Stimulated activated CD8-positive, alpha-beta memory T cell treated with anti-CD3 and anti-CD28 coated beads, Interleukin-4, amount 100 ng/mL, for 4 hours (primary cell): ENCODE data around the gene TBX21.
A peak's percentile ranks its signal among the peaks of the same experiment; 100 is the strongest.

Experiments used
- DNase-seq, 2 donors: peaks; one replicate each; pipeline ENCODE4 v3.0.0-alpha.2; 2020; ENCODE audit warnings: low read depth in 2 of 2, low spot score in 1 of 2

The TBX21 gene

GRCh38 chr17:47733047-47733673 is at the start of gene TBX21:
TBX21 (plus strand) TSS chr17:47733236; CDS start chr17:47733455, 219 bp downstream.
- DNase-seq, result peak; percentile 84 to 91

- DNase-seq, result no peak
Measured at GRCh38 chr17:47684025-47684424, 49.0 kb upstream of the TBX21 start.

GRCh38 chr17:47684535-47685193 is 48.4 kb upstream of the TBX21 start:
- no peak for DNase-seq

GRCh38 chr17:47685556-47686275 is 47.3 kb upstream of the TBX21 start:
- no peak for DNase-seq

DNA sequence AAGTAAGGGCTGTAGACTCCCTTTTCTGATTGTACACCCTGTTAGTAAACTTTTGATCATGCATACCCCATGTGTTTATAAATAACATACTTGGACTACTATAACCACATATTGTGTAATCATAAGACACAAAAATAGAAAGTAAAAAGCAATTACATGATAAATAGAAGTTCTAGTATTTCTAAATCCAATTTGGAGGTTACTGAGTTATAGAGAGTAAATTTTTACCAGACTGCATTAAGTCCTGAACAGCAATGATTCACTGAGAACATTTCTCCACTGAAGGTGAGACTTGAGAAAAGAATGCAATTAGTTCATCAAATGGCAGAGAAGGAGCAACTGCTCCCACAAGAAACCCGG is 46.8 kb upstream of the TBX21 start:
- DNase-seq, result no peak

DNA sequence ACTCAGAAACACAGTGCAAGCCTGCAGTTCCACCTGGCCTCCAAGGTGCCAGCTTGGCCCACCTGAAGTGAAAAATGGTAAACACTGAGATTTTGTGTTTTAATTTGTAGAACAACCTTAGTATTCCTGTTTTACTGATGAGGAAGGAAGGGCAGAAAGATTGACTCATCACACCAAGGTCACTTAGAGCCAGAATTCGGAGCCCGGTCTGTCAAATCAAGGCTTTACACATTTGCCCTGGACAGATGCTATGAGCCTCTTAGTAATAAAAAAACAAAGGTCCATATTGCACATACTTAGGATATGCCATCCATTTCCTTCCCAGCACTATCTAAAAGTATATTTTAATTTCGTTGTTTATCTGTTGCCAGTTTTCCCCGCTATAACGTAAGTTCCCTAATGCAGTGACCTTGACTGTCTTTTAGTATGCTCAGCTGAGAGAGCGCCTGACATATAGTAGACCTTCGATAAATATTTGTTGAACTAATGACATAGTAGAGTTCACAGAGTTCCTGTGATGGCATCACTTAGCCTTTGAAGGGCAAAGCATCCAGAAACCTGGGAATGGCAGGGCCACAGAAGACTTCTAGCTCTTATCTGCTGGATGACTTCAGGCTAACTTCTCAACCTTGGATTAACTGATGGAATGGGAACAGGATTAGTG is 46.2 kb upstream of the TBX21 start:
- DNase-seq, result no peak

DNA sequence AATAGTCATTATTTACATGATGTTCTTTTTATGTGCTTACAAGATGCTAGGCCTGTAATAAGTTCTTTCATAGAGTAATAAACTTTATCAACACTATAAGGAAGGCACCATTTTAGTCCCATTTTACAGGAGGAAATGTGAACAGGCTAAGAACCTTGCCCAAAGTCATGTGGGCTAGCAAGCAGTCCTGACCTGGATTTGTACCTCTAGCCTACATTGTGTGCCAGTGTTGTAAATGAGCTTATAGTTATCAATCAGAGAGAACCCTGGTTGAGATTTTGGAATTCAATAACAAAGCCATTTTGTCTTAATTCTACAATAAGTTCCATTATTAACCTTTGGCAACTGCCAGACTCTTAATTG is 45.7 kb upstream of the TBX21 start:
- DNase-seq, result no peak

GRCh38 chr17:47687748-47688147 is 45.3 kb upstream of the TBX21 start:
- DNase-seq, result no peak

- no peak for DNase-seq
Measured at GRCh38 chr17:47690121-47690520, 42.9 kb upstream of the TBX21 start.

GRCh38 chr17:47692137-47692894 is 40.7 kb upstream of the TBX21 start:
- no peak for DNase-seq

GRCh38 chr17:47692895-47693730 is 39.9 kb upstream of the TBX21 start:
- no peak for DNase-seq

DNA sequence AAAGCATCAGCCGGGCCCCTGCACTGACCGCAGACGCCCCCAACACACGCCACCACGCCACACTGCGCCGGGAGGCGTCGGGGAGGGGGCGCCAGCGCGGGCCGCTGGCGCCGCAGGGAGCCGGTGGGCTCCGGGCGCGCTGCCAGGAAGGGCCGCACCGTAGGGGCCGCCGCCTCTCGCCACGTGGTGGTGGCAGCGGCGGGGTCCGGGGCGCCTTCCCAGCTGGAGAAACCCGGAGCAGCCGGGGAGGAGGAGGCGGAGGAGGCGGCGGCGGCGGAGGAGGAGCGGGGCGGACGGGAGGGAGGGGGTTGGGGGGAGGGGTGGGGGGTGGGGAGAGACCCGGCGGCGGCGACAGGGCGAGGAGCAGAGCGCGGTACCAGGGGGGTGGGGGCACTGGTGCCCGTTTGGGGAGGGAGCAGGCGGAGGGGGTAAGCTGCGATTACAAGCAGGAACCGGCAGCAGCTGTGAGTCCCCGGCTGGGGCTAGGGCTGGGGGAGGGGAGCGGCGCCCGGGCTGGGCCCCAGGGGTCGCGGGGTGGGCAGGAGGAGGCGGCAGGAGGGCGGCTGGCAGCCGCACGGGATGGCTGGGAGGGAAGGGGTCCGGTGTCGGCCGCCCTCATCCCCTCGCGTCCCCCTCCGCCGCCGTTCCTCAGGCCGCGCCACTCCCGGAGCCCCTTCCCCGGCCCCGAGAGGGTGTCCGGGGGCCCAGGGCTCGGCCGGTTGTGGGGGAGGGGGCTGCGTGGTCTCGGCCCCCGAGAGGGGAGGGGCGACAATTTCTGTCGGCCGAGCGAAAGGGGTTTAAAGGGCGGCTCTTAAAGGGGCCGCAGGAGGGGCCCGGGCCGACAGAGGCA is 39.1 kb upstream of the TBX21 start, which contains the start of gene TBKBP1:
Gene TBKBP1 (plus strand): TSS at position 431 of the 850 bp plus-strand sequence. CDS start 1,952 bp downstream, outside the sequence.
- no peak for DNase-seq

DNA sequence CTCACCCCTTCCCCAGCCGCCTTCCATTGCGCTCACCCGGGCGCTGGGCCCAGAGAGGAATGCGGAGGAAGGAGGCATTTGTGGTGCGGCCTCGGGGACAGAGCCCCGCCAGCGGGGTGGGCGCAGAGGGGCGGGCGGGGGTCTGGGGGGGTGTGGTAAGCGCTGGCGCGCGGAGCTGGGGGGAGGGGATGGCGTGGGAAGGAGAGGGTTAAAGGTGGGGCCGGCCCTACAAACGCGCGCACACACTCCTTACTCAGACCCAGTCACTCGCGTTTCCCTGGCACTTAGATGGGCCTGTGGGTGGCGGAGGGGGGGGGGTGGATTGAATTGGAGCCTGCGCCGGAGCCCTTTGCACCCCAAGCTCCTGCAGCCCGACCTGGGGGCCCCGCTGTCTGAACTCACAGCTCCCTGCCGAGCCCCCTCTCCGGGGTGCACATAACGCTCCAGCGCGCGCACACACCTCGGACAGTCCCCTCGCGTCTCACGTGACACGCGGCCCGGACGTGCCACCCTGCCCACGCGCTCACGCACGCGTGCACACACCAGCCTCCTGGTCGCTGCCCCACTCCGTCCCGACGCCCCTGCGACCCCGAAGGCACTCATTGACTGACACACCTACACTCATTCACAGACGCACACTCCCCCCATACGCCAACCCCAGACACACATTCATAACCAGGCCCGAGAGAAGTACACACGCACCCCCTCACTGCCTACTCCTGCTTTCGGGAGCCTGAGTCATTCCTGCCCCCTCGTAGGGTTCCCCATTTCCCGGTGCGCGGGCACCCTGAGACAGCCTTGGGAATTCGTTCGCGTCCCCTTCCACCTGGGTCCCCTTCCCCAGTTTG is 38.2 kb upstream of the TBX21 start:
- no peak for DNase-seq

GRCh38 chr17:47695429-47696376 is 37.3 kb upstream of the TBX21 start:
- no peak for DNase-seq

GRCh38 chr17:47696717-47697642 is 36.1 kb upstream of the TBX21 start:
- DNase-seq, result no peak
